WTC11 (cell line): ENCODE data around the gene PHLDB2. TPM values are rescaled to one million over a fixed set of nuclear protein-coding genes. Genes with fewer than 3 reads are reported as not detected.

Experiments used
- ATAC-seq: fragments of 200-7000 bp; cut with Tn5 transposase; 2 replicates; pipeline ENCODE4 v1.10.0; 2021; ENCODE audit warnings: mild to moderate bottlenecking, moderate library complexity
- CTCF ChIA-PET: fragments of 300-600 bp; sonication (Branson Sonifier 250); formaldehyde crosslinking; loops from one replicate; lab custom pipeline; 2021; ENCODE audit warnings: antibody characterized with exemption; lab: Charles Lee
- POLR2A ChIA-PET: fragments of 350-600 bp; sonication (Branson Sonifier 250); formaldehyde crosslinking; loops from one replicate; lab custom pipeline; 2021; ENCODE audit warnings: antibody characterized with exemption; lab: Charles Lee
- DNase-seq: peaks from one replicate; pipeline ENCODE4 v3.0.0; 2021; ENCODE audit warnings: low spot score
- H3K27ac Mint-ChIP-seq: 2 replicates; pipeline ENCODE4 v1.8.0; 2021; ENCODE audit warnings: mixed read lengths
- H3K27me3 Mint-ChIP-seq: 2 replicates; pipeline ENCODE4 v1.8.0; 2021; ENCODE audit warnings: low read depth, mild to moderate bottlenecking, moderate library complexity, mixed read lengths
- H3K36me3 Mint-ChIP-seq: 2 replicates; pipeline ENCODE4 v1.8.0; 2021; ENCODE audit warnings: mixed read lengths
- H3K4me1 Mint-ChIP-seq: 2 replicates; pipeline ENCODE4 v1.8.0; 2022; ENCODE audit warnings: mixed read lengths
- H3K4me3 Mint-ChIP-seq: 2 replicates; pipeline ENCODE4 v1.8.0; 2021; ENCODE audit warnings: mild to moderate bottlenecking, moderate library complexity, mixed read lengths
- H3K9me3 Mint-ChIP-seq: 2 replicates; pipeline ENCODE4 v1.8.0; 2021; ENCODE audit warnings: mixed read lengths
- CDX4 ChIP-seq: fragments of 250-450 bp; sonication (Bioruptor Pico); IDR thresholded peaks from 2 replicates; pipeline ENCODE4 v1.9.0; 2021; ENCODE audit warnings: moderate library complexity, mild to moderate bottlenecking, inconsistent platforms, borderline replicate concordance
- CTCF ChIP-seq: fragments of 200-600 bp; IDR thresholded peaks from 2 replicates; pipeline ENCODE4 v1.8.0; 2022; ENCODE audit warnings: antibody characterized with exemption
- E2F1 ChIP-seq: sonication (generic); formaldehyde crosslinking; IDR thresholded peaks from 2 replicates; pipeline ENCODE4 v1.8.0; 2022; ENCODE audit warnings: mild to moderate bottlenecking, missing genetic modification reagents
- ERG ChIP-seq: fragments of 250-450 bp; sonication (Bioruptor Pico); IDR thresholded peaks from 2 replicates; pipeline ENCODE4 v1.8.0; 2021; ENCODE audit warnings: mild to moderate bottlenecking
- IRF1 ChIP-seq: sonication (generic); formaldehyde crosslinking; IDR thresholded peaks from 2 replicates; pipeline ENCODE4 v1.8.0; 2023; ENCODE audit warnings: missing genetic modification reagents
- MXD4 ChIP-seq: fragments of 250-450 bp; sonication (Bioruptor Pico); IDR thresholded peaks from 2 replicates; pipeline ENCODE4 v1.8.0; 2021; ENCODE audit warnings: mild to moderate bottlenecking, moderate library complexity, borderline replicate concordance
- NR2C2 ChIP-seq: sonication (generic); formaldehyde crosslinking; IDR thresholded peaks from 2 replicates; pipeline ENCODE4 v1.8.0; 2022; ENCODE audit warnings: mild to moderate bottlenecking, missing genetic modification reagents
- TEAD1 ChIP-seq: sonication (generic); formaldehyde crosslinking; IDR thresholded peaks from 2 replicates; pipeline ENCODE4 v1.8.0; 2022; ENCODE audit warnings: mild to moderate bottlenecking, missing genetic modification reagents
- TEAD4 ChIP-seq: sonication (generic); formaldehyde crosslinking; IDR thresholded peaks from 2 replicates; pipeline ENCODE4 v1.8.0; 2022; ENCODE audit warnings: mild to moderate bottlenecking, missing genetic modification reagents
- ZBTB43 ChIP-seq: sonication (generic); formaldehyde crosslinking; IDR thresholded peaks from 2 replicates; pipeline ENCODE4 v1.8.1; 2023; ENCODE audit warnings: mild to moderate bottlenecking, missing genetic modification reagents
- ZNF121 ChIP-seq: sonication (generic); formaldehyde crosslinking; IDR thresholded peaks from 2 replicates; pipeline ENCODE4 v1.8.0; 2023; ENCODE audit warnings: missing genetic modification reagents
- ZNF396 ChIP-seq: fragments of 250-450 bp; sonication (Bioruptor Pico); IDR thresholded peaks from 2 replicates; pipeline ENCODE4 v1.8.0; 2021; ENCODE audit warnings: mild to moderate bottlenecking, moderate library complexity, borderline replicate concordance
- total RNA-seq: library from RNA; stranded (reverse); gene quantifications from 3 replicates; pipeline ENCODE4 v1.2.3, GENCODE V29; 2021
- TF ChIP-seq, protein P1 (sequence below): sonication (generic); formaldehyde crosslinking; IDR thresholded peaks from 2 replicates; pipeline ENCODE4 v1.8.1; 2022; ENCODE audit warnings: missing genetic modification reagents, borderline replicate concordance
- TF ChIP-seq, protein P2 (sequence below): sonication (generic); formaldehyde crosslinking; IDR thresholded peaks from 2 replicates; pipeline ENCODE4 v1.8.0; 2022; ENCODE audit warnings: mild to moderate bottlenecking, missing genetic modification reagents

Gene PHLDB2
- total RNA-seq, 1 experiment from 2014 or later: 40.3 TPM

- TF ChIP-seq ZNF396 (CRISPR knock-in tag): no peak
- TF ChIP-seq, protein P1, sequence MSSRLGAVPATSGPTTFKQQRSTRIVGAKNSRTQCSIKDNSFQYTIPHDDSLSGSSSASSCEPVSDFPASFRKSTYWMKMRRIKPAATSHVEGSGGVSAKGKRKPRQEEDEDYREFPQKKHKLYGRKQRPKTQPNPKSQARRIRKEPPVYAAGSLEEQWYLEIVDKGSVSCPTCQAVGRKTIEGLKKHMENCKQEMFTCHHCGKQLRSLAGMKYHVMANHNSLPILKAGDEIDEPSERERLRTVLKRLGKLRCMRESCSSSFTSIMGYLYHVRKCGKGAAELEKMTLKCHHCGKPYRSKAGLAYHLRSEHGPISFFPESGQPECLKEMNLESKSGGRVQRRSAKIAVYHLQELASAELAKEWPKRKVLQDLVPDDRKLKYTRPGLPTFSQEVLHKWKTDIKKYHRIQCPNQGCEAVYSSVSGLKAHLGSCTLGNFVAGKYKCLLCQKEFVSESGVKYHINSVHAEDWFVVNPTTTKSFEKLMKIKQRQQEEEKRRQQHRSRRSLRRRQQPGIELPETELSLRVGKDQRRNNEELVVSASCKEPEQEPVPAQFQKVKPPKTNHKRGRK (CRISPR knock-in tag): no peak
Observed at GRCh38 chr3:111979434-111980038, 120.5 kb downstream of the PHLDB2 start (continued).

- Mint-ChIP-seq H3K27ac (no peak overlapping the region), H3K36me3 (peaks cover 3% of the 10 kb centered on the region; the same call in 1 of the 2 replicates)
- TF ChIP-seq ZNF121 (CRISPR knock-in tag): peak; percentile 88
- TF ChIP-seq CDX4 (CRISPR knock-in tag): no peak
- TF ChIP-seq, all 79 proteins: peak for 1
- CTCF ChIA-PET: interaction anchor here (0.6 to 4.4 kb wide), 3 partner anchors 13 to 58 kb away, joined by 3 to 51 read pairs (median 3); no protein-coding TSS in a partner anchor
- POLR2A ChIA-PET: no interaction called here
- Mint-ChIP-seq H3K9me3 (no peaks in the 10 kb centered on the region), H3K4me1 (peaks cover 13% of the 10 kb centered on the region), H3K27me3 (no peaks in the 10 kb centered on the region), H3K4me3 (no peak overlapping the region)
- no peak for ATAC-seq
- DNase-seq: no peak
Observed at GRCh38 chr3:111980716-111981456, 121.8 kb downstream of the PHLDB2 start.

DNA sequence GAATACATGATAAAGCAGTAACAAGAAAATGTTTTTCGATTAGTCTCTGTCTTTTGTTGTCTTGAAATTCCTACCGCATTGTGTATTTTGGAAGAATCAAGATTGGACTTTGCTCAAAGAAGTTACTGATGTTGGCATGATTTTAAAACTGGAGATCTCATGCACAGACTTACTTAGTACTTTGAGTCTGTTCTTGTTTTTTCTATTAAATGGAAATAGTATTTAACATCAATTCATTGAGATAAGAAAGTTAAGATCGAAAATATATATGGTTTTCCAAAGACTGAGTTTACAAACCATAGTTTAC, 122.3 kb downstream of the PHLDB2 start:
- Mint-ChIP-seq H3K27ac (no peak overlapping the region), H3K9me3 (no peaks in the 10 kb centered on the region), H3K4me1 (peaks cover 13% of the 10 kb centered on the region), H3K4me3 (no peak overlapping the region), H3K36me3 (peaks cover 8% of the 10 kb centered on the region; the same call in 1 of the 2 replicates), H3K27me3 (no peaks in the 10 kb centered on the region)
- ATAC-seq (no peak), DNase-seq (no peak)
- TF ChIP-seq TEAD4 (CRISPR knock-in tag): no peak
- TF ChIP-seq ZNF396 (CRISPR knock-in tag): no peak
- TF ChIP-seq ERG (CRISPR knock-in tag): no peak
- TF ChIP-seq ZBTB43: no peak
- no peak for TF ChIP-seq NR2C2 (CRISPR knock-in tag)
- no peak for TF ChIP-seq TEAD1 (CRISPR knock-in tag)
- TF ChIP-seq IRF1 (CRISPR knock-in tag): no peak
- ChIA-PET CTCF (interaction anchor here (1.2 to 4.4 kb wide), 2 partner anchors 13 to 32 kb away, joined by 3 to 51 read pairs; no protein-coding TSS in a partner anchor), POLR2A (no interaction called here)

DNA sequence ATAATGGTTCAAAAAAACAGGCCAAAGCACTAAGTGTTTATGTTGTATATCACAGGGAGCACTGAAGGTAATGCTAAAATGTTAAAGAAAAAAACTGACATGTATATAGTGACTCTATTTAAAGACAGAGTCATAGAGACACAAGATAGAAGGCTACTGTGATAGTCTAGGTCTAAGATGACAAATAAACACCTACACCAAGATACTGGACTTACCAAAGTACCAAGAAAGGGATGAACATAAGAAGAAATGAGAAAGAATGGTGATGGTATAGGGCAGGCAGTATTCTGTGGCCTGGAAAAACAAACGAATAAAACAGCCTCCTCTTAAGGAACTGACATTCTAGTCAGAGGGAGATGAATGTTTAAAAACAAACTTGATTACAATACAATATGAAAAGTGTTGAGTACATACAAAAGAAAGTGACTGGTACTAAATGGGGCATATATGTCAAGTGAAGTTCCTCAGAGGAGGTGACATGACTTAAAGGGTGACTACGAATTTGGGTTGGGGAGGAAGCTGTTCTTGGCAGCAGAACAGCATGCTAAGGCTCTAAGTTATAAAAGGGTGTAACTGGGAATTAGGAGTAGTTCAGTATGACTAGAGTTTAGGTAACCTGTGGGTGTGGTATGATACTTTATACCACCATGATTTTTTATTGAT, 125.7 kb downstream of the PHLDB2 start:
- no peak overlapping the region for H3K27ac Mint-ChIP-seq
- POLR2A ChIA-PET: interaction anchor here (0.6 kb wide), 1 partner anchor 17 kb away, joined by 5 read pairs; no protein-coding TSS in a partner anchor
- peaks cover 22% of the 10 kb centered on the region for H3K36me3 Mint-ChIP-seq
- CTCF ChIA-PET: interaction anchor here (0.6 kb wide), 1 partner anchor 121 kb away, joined by 3 read pairs; no protein-coding TSS in a partner anchor
- no peak overlapping the region for H3K4me3 Mint-ChIP-seq
- ATAC-seq (no peak), DNase-seq (no peak)
- H3K4me1 Mint-ChIP-seq: peaks cover 5% of the 10 kb centered on the region; the same call in 1 of the 2 replicates
- no peaks in the 10 kb centered on the region for H3K27me3 Mint-ChIP-seq
- no peaks in the 10 kb centered on the region for H3K9me3 Mint-ChIP-seq
- TF ChIP-seq, protein P2, sequence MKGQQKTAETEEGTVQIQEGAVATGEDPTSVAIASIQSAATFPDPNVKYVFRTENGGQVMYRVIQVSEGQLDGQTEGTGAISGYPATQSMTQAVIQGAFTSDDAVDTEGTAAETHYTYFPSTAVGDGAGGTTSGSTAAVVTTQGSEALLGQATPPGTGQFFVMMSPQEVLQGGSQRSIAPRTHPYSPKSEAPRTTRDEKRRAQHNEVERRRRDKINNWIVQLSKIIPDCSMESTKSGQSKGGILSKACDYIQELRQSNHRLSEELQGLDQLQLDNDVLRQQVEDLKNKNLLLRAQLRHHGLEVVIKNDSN: no peak
- TF ChIP-seq ZNF121 (CRISPR knock-in tag) (no peak), MXD4 (CRISPR knock-in tag) (no peak), CTCF (no peak), E2F1 (CRISPR knock-in tag) (no peak)
